Measurements from ENCODE around the gene AMPD3.

DNA sequence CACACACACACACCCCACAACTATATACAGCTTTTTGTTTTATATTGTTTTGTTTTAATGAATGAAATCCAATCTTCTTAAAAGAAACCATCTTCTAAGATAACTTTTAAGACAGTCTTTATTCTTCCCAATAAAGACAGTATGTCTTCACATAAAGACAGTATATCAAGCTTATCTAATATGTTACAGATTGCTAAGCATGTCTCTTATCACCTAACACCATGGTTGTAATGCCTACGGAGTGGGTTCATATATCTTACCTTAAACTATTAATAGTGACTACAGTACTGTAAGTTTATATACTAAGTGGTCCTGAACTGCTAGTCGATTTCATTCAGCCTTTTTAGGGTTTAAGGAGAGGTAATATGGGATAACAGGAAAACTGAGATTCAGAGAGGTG is 77.5 kb downstream of the AMPD3 start:
- TF ChIP-seq EZH2phosphoT487 (IDR thresholded peaks at IDR 0.05) = no peak
- TF ChIP-seq, protein P1, sequence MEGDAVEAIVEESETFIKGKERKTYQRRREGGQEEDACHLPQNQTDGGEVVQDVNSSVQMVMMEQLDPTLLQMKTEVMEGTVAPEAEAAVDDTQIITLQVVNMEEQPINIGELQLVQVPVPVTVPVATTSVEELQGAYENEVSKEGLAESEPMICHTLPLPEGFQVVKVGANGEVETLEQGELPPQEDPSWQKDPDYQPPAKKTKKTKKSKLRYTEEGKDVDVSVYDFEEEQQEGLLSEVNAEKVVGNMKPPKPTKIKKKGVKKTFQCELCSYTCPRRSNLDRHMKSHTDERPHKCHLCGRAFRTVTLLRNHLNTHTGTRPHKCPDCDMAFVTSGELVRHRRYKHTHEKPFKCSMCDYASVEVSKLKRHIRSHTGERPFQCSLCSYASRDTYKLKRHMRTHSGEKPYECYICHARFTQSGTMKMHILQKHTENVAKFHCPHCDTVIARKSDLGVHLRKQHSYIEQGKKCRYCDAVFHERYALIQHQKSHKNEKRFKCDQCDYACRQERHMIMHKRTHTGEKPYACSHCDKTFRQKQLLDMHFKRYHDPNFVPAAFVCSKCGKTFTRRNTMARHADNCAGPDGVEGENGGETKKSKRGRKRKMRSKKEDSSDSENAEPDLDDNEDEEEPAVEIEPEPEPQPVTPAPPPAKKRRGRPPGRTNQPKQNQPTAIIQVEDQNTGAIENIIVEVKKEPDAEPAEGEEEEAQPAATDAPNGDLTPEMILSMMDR (IDR thresholded peaks at IDR 0.05) = no peak

Data from neural progenitor cell (in vitro differentiated cells).